Loucy (cell line): ENCODE data around the gene MED14.

Source experiments
- EZH2phosphoT487 ChIP-seq: fragments of 200-600 bp; IDR thresholded peaks from 2 replicates; pipeline ENCODE4 v1.6.1; 2018; ENCODE audit warnings: antibody characterized with exemption, mild to moderate bottlenecking, moderate library complexity, borderline replicate concordance
- TF ChIP-seq, protein P1 (sequence below): fragments of 200-600 bp; sonication (generic); conservative IDR thresholded peaks from 2 replicates; pipeline ENCODE4 v1.5.1; 2014; ENCODE audit warnings: mild to moderate bottlenecking, antibody characterized with exemption, low read length

DNA sequence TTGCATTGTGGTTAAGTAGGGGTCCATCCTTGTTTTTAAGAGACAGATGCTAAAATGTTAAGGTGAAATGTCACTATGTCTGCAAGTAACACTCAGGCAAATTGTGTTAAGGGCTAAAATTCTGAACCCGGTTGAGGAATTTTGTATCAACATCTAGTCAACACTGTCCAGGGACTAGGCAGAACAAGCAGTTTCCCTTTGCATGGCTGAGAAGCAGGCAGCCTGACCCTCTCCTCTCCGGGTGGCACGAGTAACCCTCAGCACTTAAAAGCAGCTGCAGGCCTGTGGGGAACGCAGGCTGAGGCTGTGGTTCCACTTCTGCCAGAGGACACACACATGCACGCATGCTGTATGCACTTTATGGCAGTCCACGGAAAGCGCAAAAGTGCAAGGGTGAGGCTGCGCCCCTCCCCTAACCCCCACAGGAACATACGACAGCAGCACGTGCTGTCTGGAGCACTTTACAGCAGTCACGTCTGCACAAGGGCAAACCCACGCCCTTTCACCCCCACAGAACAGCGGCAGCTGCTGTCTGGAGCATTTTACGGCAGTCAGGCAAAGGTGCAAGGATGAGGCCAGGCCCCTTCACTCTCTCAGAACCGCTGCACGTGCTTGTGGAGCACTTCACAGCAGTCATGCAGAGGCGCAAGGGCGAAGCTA, 112.7 kb downstream of the MED14 start:
- TF ChIP-seq, protein P1, sequence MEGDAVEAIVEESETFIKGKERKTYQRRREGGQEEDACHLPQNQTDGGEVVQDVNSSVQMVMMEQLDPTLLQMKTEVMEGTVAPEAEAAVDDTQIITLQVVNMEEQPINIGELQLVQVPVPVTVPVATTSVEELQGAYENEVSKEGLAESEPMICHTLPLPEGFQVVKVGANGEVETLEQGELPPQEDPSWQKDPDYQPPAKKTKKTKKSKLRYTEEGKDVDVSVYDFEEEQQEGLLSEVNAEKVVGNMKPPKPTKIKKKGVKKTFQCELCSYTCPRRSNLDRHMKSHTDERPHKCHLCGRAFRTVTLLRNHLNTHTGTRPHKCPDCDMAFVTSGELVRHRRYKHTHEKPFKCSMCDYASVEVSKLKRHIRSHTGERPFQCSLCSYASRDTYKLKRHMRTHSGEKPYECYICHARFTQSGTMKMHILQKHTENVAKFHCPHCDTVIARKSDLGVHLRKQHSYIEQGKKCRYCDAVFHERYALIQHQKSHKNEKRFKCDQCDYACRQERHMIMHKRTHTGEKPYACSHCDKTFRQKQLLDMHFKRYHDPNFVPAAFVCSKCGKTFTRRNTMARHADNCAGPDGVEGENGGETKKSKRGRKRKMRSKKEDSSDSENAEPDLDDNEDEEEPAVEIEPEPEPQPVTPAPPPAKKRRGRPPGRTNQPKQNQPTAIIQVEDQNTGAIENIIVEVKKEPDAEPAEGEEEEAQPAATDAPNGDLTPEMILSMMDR = no peak
- TF ChIP-seq EZH2phosphoT487 = no peak
